GM12872 (cell line): ENCODE measurements around the gene FMNL2.

ENCODE experiments used
- CTCF ChIP-seq: IDR thresholded peaks from 3 replicates; pipeline ENCODE4 v1.5.1; 2011; ENCODE audit warnings: low read depth, mild to moderate bottlenecking, low read length, moderate library complexity; ENCODE audit not compliant: insufficient read depth

Gene FMNL2

GRCh38 chr2:152407204-152407721 is 72.3 kb downstream of the FMNL2 start:
- no peak for TF ChIP-seq CTCF

- TF ChIP-seq CTCF: no peak
These were observed 72.8 kb downstream of the FMNL2 start for GRCh38 chr2:152407806-152408205.

GRCh38 chr2:152408254-152408653 is 73.3 kb downstream of the FMNL2 start:
- no peak for TF ChIP-seq CTCF

GRCh38 chr2:152409386-152410164 is 74.6 kb downstream of the FMNL2 start:
- TF ChIP-seq CTCF: no peak

GRCh38 chr2:152410165-152410597 is 75.2 kb downstream of the FMNL2 start:
- TF ChIP-seq CTCF: no peak

GRCh38 chr2:152411154-152411553 is 76.2 kb downstream of the FMNL2 start:
- TF ChIP-seq CTCF: no peak

- no peak for TF ChIP-seq CTCF
These were observed 78.5 kb downstream of the FMNL2 start for GRCh38 chr2:152413228-152414030.
